Measurements from ENCODE around the gene FCGR3A.
"Not testable (repeated sequence)": the region's sequence is repeated elsewhere in the genome, so short reads cannot be mapped to it uniquely, and the experiment has no call there.

The FCGR3A gene

GRCh38 chr1:161549652-161550051 is at the start of gene FCGR3A:
Gene FCGR3A, minus strand, starts transcription at chr1:161549818. Its CDS starts 82 bp downstream, at chr1:161549736.
- DNase-seq = no peak

- not testable (repeated sequence) for DNase-seq
Observed at GRCh38 chr1:161597077-161597476, 47.5 kb upstream of the FCGR3A start.

- not testable (repeated sequence) for DNase-seq
Observed at GRCh38 chr1:161595583-161595982, 46.0 kb upstream of the FCGR3A start.

- not testable (repeated sequence) for DNase-seq
Observed at GRCh38 chr1:161595173-161595572, 45.6 kb upstream of the FCGR3A start.

- DNase-seq = not testable (repeated sequence)
Observed at GRCh38 chr1:161594269-161594984, 44.8 kb upstream of the FCGR3A start.

GRCh38 chr1:161593092-161593755 is 43.6 kb upstream of the FCGR3A start:
- DNase-seq = not testable (repeated sequence)

GRCh38 chr1:161592586-161592985 is 43.0 kb upstream of the FCGR3A start:
- not testable (repeated sequence) for DNase-seq

GRCh38 chr1:161589920-161590319 is 40.3 kb upstream of the FCGR3A start:
- not testable (repeated sequence) for DNase-seq

- not testable (repeated sequence) for DNase-seq
Observed at GRCh38 chr1:161589365-161589764, 39.7 kb upstream of the FCGR3A start.

- not testable (repeated sequence) for DNase-seq
Observed at GRCh38 chr1:161588596-161588995, 39.0 kb upstream of the FCGR3A start.

GRCh38 chr1:161582882-161583281 is 33.3 kb upstream of the FCGR3A start:
- not testable (repeated sequence) for DNase-seq

- not testable (repeated sequence) for DNase-seq
Observed at GRCh38 chr1:161580879-161581537, 31.4 kb upstream of the FCGR3A start.

- not testable (repeated sequence) for DNase-seq
Observed at GRCh38 chr1:161579856-161580507, 30.4 kb upstream of the FCGR3A start.

GRCh38 chr1:161576676-161577075 is 27.1 kb upstream of the FCGR3A start:
- not testable (repeated sequence) for DNase-seq

- not testable (repeated sequence) for DNase-seq
Observed at GRCh38 chr1:161571703-161572102, 22.1 kb upstream of the FCGR3A start.

- DNase-seq = not testable (repeated sequence)
Observed at GRCh38 chr1:161566602-161566960, 17.0 kb upstream of the FCGR3A start.

- DNase-seq = not testable (repeated sequence)
Observed at GRCh38 chr1:161563522-161563921, 13.9 kb upstream of the FCGR3A start.

GRCh38 chr1:161562441-161562840 is 12.8 kb upstream of the FCGR3A start:
- DNase-seq = not testable (repeated sequence)

- not testable (repeated sequence) for DNase-seq
Observed at GRCh38 chr1:161560960-161561715, 11.5 kb upstream of the FCGR3A start.

GRCh38 chr1:161557506-161558450 is 8.2 kb upstream of the FCGR3A start:
- not testable (repeated sequence) for DNase-seq

GRCh38 chr1:161556990-161557389 is 7.4 kb upstream of the FCGR3A start:
- DNase-seq = not testable (repeated sequence)

Measured in KG1 (cell line).